H1 (cell line): ENCODE measurements around the gene DUSP7. TPM values are rescaled to one million over a fixed set of nuclear protein-coding genes. Genes with fewer than 3 reads are reported as not detected.

Experiments
- CTCF ChIA-PET: fragments of 300-600 bp; sonication (Branson Sonifier 250); formaldehyde crosslinking; loops from one replicate; lab custom pipeline; 2021; ENCODE audit not compliant: partially characterized antibody; lab: Charles Lee
- POLR2A ChIA-PET: fragments of 300-600 bp; sonication (Branson Sonifier 250); formaldehyde crosslinking; loops from one replicate; lab custom pipeline; 2021; ENCODE audit warnings: inconsistent platforms; ENCODE audit not compliant: partially characterized antibody; lab: Charles Lee
- DNase-seq, 2 experiments: peaks; one replicate each; pipeline versions ENCODE4 v3.0.0 to v3.0.0-alpha.2; 2010 to 2022; ENCODE audit warnings: low spot score in 2 of 2, low read depth in 1 of 2, mixed read lengths in 1 of 2
- FAIRE-seq: peaks from 2 replicates; lab custom pipeline; 2011; peaks lifted over from hg19 to GRCh38; lab: Jason Lieb, UNC
- H2AFZ ChIP-seq: 2 replicates; pipeline ENCODE4 v1.8.1; 2012; ENCODE audit warnings: low read length, inconsistent platforms
- H2AK5ac ChIP-seq: 2 replicates; pipeline ENCODE4 v1.6.1; 2013; ENCODE audit warnings: low read depth, low read length
- H2BK120ac ChIP-seq: replicated peaks from 2 replicates; pipeline ENCODE3; 2013; ENCODE audit warnings: low read depth, low read length, inconsistent platforms
- H2BK12ac ChIP-seq: 2 replicates; pipeline ENCODE4 v1.6.1; 2013; ENCODE audit warnings: low read depth, low read length
- H2BK15ac ChIP-seq: 2 replicates; pipeline ENCODE4 v1.6.1; 2013; ENCODE audit warnings: low read length
- H2BK20ac ChIP-seq: 2 replicates; pipeline ENCODE4 v1.6.1; 2013; ENCODE audit warnings: low read length
- H2BK5ac ChIP-seq: 2 replicates; pipeline ENCODE4 v1.6.1; 2013; ENCODE audit warnings: low read depth, low read length
- H3K14ac ChIP-seq: 2 replicates; pipeline ENCODE4 v1.6.1; 2013; ENCODE audit warnings: inconsistent platforms; ENCODE audit not compliant: insufficient read length
- H3K18ac ChIP-seq: 2 replicates; pipeline ENCODE4 v1.6.1; 2013; ENCODE audit warnings: low read length; ENCODE audit errors: extremely low read depth
- H3K23ac ChIP-seq: 2 replicates; pipeline ENCODE4 v1.6.1; 2013; ENCODE audit warnings: inconsistent platforms; ENCODE audit not compliant: insufficient read length
- H3K23me2 ChIP-seq: 2 replicates; pipeline ENCODE4 v1.6.1; 2013; ENCODE audit warnings: low read depth, low read length
- H3K27ac ChIP-seq: 2 replicates; pipeline ENCODE4 v1.6.1; 2011; ENCODE audit warnings: low read depth, low read length, inconsistent platforms
- H3K27me3 ChIP-seq, 4 experiments: replicated peaks in 1 of 4; 1 replicate in 1 of 4; 2 replicates in 3 of 4; pipeline versions ENCODE4 v1.6.1 to v1.8.1; 2011 to 2013; ENCODE audit warnings: low read length in 3 of 4, mild to moderate bottlenecking in 3 of 4, inconsistent platforms in 2 of 4, mixed read lengths in 2 of 4, moderate library complexity in 1 of 4; ENCODE audit not compliant: control insufficient read depth in 3 of 4, insufficient read depth in 3 of 4; ENCODE audit errors: extremely low read depth in 1 of 4
- H3K36me3 ChIP-seq, 4 experiments: 2 replicates each; pipeline versions ENCODE4 v1.6.1 to v1.8.1; 2011 to 2013; ENCODE audit warnings: mild to moderate bottlenecking in 4 of 4, low read length in 3 of 4, moderate library complexity in 2 of 4, control low read depth in 1 of 4, inconsistent platforms in 1 of 4; ENCODE audit not compliant: insufficient read depth in 4 of 4, control insufficient read depth in 2 of 4
- H3K4ac ChIP-seq: replicated peaks from 2 replicates; pipeline ENCODE3; 2013; ENCODE audit warnings: low read length, low read depth, mixed read lengths, inconsistent platforms; ENCODE audit not compliant: insufficient read length
- H3K4me1 ChIP-seq, 4 experiments: replicated peaks in 1 of 4; 1 replicate in 1 of 4; 2 replicates in 3 of 4; pipeline versions ENCODE4 v1.6.1 to v1.8.1; 2011 to 2013; ENCODE audit warnings: low read length in 3 of 4, inconsistent platforms in 2 of 4, mixed read lengths in 1 of 4; ENCODE audit not compliant: insufficient read depth in 4 of 4, control insufficient read depth in 3 of 4
- H3K4me2 ChIP-seq, 2 experiments: 2 replicates each; pipeline versions ENCODE4 v1.6.1 to v1.8.1; 2011 to 2013; ENCODE audit warnings: low read depth in 2 of 2, low read length in 2 of 2, control low read depth in 1 of 2, inconsistent platforms in 1 of 2, mild to moderate bottlenecking in 1 of 2; ENCODE audit not compliant: insufficient read depth in 1 of 2
- H3K4me3 ChIP-seq, 4 experiments: fragments of 200-600, 300-600 bp in 1 of 4; sonication (generic), shearing (Covaris generic), sonication (Bioruptor Twin) in 1 of 4; 2 replicates each; pipeline versions ENCODE4 v1.5.1 to v1.8.1; 2011 to 2016; ENCODE audit warnings: low read length in 4 of 4, low read depth in 3 of 4, control low read depth in 2 of 4, inconsistent platforms in 2 of 4, mild to moderate bottlenecking in 2 of 4, mixed read lengths in 1 of 4, moderate library complexity in 1 of 4; ENCODE audit not compliant: insufficient read depth in 2 of 4; ENCODE audit errors: extremely low read depth in 1 of 4
- H3K56ac ChIP-seq: replicated peaks from 2 replicates; pipeline ENCODE3; 2013; ENCODE audit warnings: low read depth, mild to moderate bottlenecking, mixed read lengths, low read length, inconsistent platforms; ENCODE audit not compliant: insufficient read length
- H3K79me1 ChIP-seq: 2 replicates; pipeline ENCODE4 v1.6.1; 2013; ENCODE audit warnings: low read depth, low read length, control low read depth
- H3K79me2 ChIP-seq, 2 experiments: 2 replicates each; pipeline versions ENCODE4 v1.6.1 to v1.8.1; 2012 to 2013; ENCODE audit warnings: low read length in 2 of 2, mild to moderate bottlenecking in 2 of 2, inconsistent platforms in 1 of 2; ENCODE audit not compliant: insufficient read depth in 2 of 2, control insufficient read depth in 1 of 2
- H3K9ac ChIP-seq, 4 experiments: replicated peaks in 1 of 4; 1 replicate in 1 of 4; 2 replicates in 3 of 4; pipeline versions ENCODE4 v1.6.1 to v1.8.1; 2011 to 2013; ENCODE audit warnings: low read depth in 3 of 4, low read length in 3 of 4, control low read depth in 2 of 4, mild to moderate bottlenecking in 2 of 4, moderate library complexity in 2 of 4, inconsistent platforms in 1 of 4; ENCODE audit errors: extremely low read depth in 1 of 4
- H3K9me3 ChIP-seq, 2 experiments: 2 replicates each; pipeline versions ENCODE4 v1.6.1 to v1.8.1; 2012 to 2013; ENCODE audit warnings: mild to moderate bottlenecking in 2 of 2, moderate library complexity in 2 of 2, control low read depth in 1 of 2, inconsistent platforms in 1 of 2, low read depth in 1 of 2, low read length in 1 of 2, mixed read lengths in 1 of 2; ENCODE audit not compliant: insufficient read depth in 2 of 2
- H4K20me1 ChIP-seq, 2 experiments: replicated peaks in 1 of 2; 2 replicates each; pipeline versions ENCODE3 to v1.8.1; 2011 to 2013; ENCODE audit warnings: inconsistent platforms in 2 of 2, low read length in 2 of 2, mild to moderate bottlenecking in 1 of 2; ENCODE audit not compliant: insufficient read depth in 2 of 2, control insufficient read depth in 1 of 2
- H4K5ac ChIP-seq: 2 replicates; pipeline ENCODE4 v1.6.1; 2013; ENCODE audit warnings: low read length, low read depth, mixed read lengths, inconsistent platforms; ENCODE audit not compliant: insufficient read length
- H4K8ac ChIP-seq: 2 replicates; pipeline ENCODE4 v1.8.0; 2013; ENCODE audit warnings: mild to moderate bottlenecking, moderate library complexity, low read length, inconsistent platforms; ENCODE audit not compliant: insufficient read depth; ENCODE audit errors: extremely low read depth
- H4K91ac ChIP-seq: replicated peaks from 2 replicates; pipeline ENCODE3; 2013; ENCODE audit warnings: low read length, mixed read lengths, inconsistent platforms; ENCODE audit not compliant: insufficient read length
- EGR1 ChIP-seq: IDR thresholded peaks from 2 replicates; pipeline ENCODE4 v1.6.1; 2011; ENCODE audit warnings: low read depth, low read length, borderline replicate concordance
- GTF2F1 ChIP-seq: IDR thresholded peaks from 2 replicates; pipeline ENCODE4 v1.6.1; 2012; ENCODE audit warnings: low read depth, low read length, improper control_type of control experiment, borderline replicate concordance
- MAFK ChIP-seq: IDR thresholded peaks from 2 replicates; pipeline ENCODE4 v1.6.1; 2012; ENCODE audit warnings: low read depth, mild to moderate bottlenecking, improper control_type of control experiment, low read length
- POU5F1 ChIP-seq: IDR thresholded peaks from 2 replicates; pipeline ENCODE4 v1.6.1; 2011; ENCODE audit warnings: low read depth, mild to moderate bottlenecking, low read length, moderate library complexity
- YY1 ChIP-seq: IDR thresholded peaks from 2 replicates; pipeline ENCODE4 v1.6.1; 2011; ENCODE audit warnings: low read depth, mild to moderate bottlenecking, low read length
- WGBS, 2 experiments: shearing (Covaris generic) in 1 of 2; methylation state at CpG; one replicate each; pipeline versions ENCODE4 v1.1.6 to v1.1.7; 2013 to 2015; ENCODE audit warnings: low lambda C conversion rate in 2 of 2, mixed read lengths in 2 of 2, inconsistent platforms in 1 of 2, low coverage in 1 of 2, missing lambda C conversion rate in 1 of 2; ENCODE audit not compliant: insufficient replicate concordance in 2 of 2, insufficient coverage in 1 of 2, insufficient read length in 1 of 2; ENCODE audit errors: extremely low coverage in 1 of 2, missing lambda C conversion rate in 1 of 2; 5-methylcytosine and 5-hydroxymethylcytosine counted together
- polyA plus RNA-seq, 7 experiments: library from polyadenylated mRNA; depleted of rRNA in 3 of 7; stranded (reverse) in 5 of 7; unstranded in 2 of 7; fragments of >200 nt in 5 of 7; fragments of 200-250 nt in 2 of 7; gene quantifications; 1 replicate in 5 of 7; 2 replicates in 1 of 7; 4 replicates in 1 of 7; pipeline versions ENCODE4 v1.2.1 to v1.2.3, GENCODE V29; 2011 to 2013; ENCODE audit warnings: missing spikeins in 2 of 7, mixed read lengths in 2 of 7
- total RNA-seq: library from RNA; stranded (reverse); fragmentation: NEBNext Ultra II Directional; extraction: Animal tissue kit (Norgen Biotek cat#: 25700); gene quantifications from 2 replicates; pipeline ENCODE4 v1.2.1, GENCODE V29; 2021

DUSP7 gene
- total and polyA plus RNA-seq, 2 of the 8 experiments (the other 6 are each of a cell fraction or from before 2014, with no cell fraction given): 19.4 to 24.9 TPM

GRCh38 chr3:52088445-52089367 lies 32.3 kb upstream of the DUSP7 start:
- H3K36me3 ChIP-seq: peaks cover 0 to 6% (median 2%) of the 10 kb centered on the region in 4 experiments; a peak in 2 of 8 replicates

More at GRCh38 chr3:52088445-52089367, 32.3 kb upstream of the DUSP7 start:
- Histone ChIP-seq H4K91ac (no peak overlapping the region), H3K4me3 (no peak overlapping the region), H4K8ac (no peak overlapping the region), H4K5ac (no peak overlapping the region), H2BK120ac (no peak overlapping the region), H3K9ac (no peak overlapping the region), H2BK5ac (no peak overlapping the region), H2BK20ac (no peak overlapping the region), H3K27ac (no peak overlapping the region), H3K9me3 (no peaks in the 10 kb centered on the region), H3K14ac (no peak overlapping the region), H3K23ac (no peak overlapping the region), H3K23me2 (no peaks in the 10 kb centered on the region), H2BK12ac (no peak overlapping the region), H2AFZ (no peak overlapping the region), H3K18ac (no peak overlapping the region), H3K79me1 (no peaks in the 10 kb centered on the region; the same call in 1 of the 2 replicates), H3K79me2 (no peaks in the 10 kb centered on the region), H3K4me1 (peaks cover 0 to 4% (median 0%) of the 10 kb centered on the region in 4 experiments; a peak in 2 of 7 replicates), H2BK15ac (no peak overlapping the region), H3K27me3 (no peaks in the 10 kb centered on the region), H2AK5ac (no peak overlapping the region), H4K20me1 (peaks cover 5 to 7% of the 10 kb centered on the region in 2 experiments), H3K4me2 (no peak overlapping the region), H3K4ac (no peak overlapping the region), H3K56ac (no peak overlapping the region)
- TF ChIP-seq GTF2F1 (no peak), EGR1 (no peak), MAFK (no peak), YY1 (no peak), POU5F1 (no peak)
- FAIRE-seq: no peak
- 92% methylated on average over 17 of the region's 17 CpGs; no CpG with 5 or more reads in 1 of the 2 experiments for WGBS, 2 experiments
- no peak for DNase-seq
- POLR2A ChIA-PET: interaction anchor here (1.1 kb wide), 2 partner anchors 32 to 97 kb away, joined by 3 to 4 read pairs; partner anchors contain the start of gene DUSP7
- CTCF ChIA-PET: interaction anchor here (1.1 to 14.6 kb wide), 7 partner anchors 8 to 143 kb away, joined by 3 to 168 read pairs (median 10); no protein-coding TSS in a partner anchor
